Panc1 (cell line): ENCODE measurements around the gene C20orf204. TPM values are rescaled to one million over a fixed set of nuclear protein-coding genes. Genes with fewer than 3 reads are reported as not detected.

Experiments
- ATAC-seq: fragments of 200-7000 bp; cut with Tn5 transposase; 2 replicates; pipeline ENCODE4 v1.9.1; 2020; ENCODE audit warnings: mild to moderate bottlenecking, moderate library complexity
- BruUV-seq: library from RNA; stranded (reverse); fragments of 400-500 nt; replicated peaks from 2 replicates; lab custom pipeline; 2021; lab: Mats Ljungman, UMichigan
- CTCF ChIA-PET: fragments of 300-600 bp; sonication (Branson Sonifier 250); formaldehyde crosslinking; loops from one replicate; lab custom pipeline; 2022; ENCODE audit warnings: antibody characterized with exemption; lab: Charles Lee
- POLR2A ChIA-PET: fragments of 300-600 bp; sonication (Branson Sonifier 250); formaldehyde crosslinking; loops from one replicate; lab custom pipeline; 2022; ENCODE audit warnings: antibody characterized with exemption; lab: Charles Lee
- DNase-seq: peaks from one replicate; pipeline ENCODE4 v3.0.0-alpha.2; 2010; ENCODE audit warnings: low read depth, low spot score
- H3K27ac ChIP-seq: 2 replicates; pipeline ENCODE4 v1.5.1; 2011; ENCODE audit warnings: mild to moderate bottlenecking, low read length, inconsistent platforms
- H3K27me3 ChIP-seq: fragments of 200-500 bp; sonication (Bioruptor generic); 2 replicates; pipeline ENCODE4 v1.6.0; 2014; ENCODE audit warnings: low read length, inconsistent platforms; ENCODE audit not compliant: control insufficient read depth, insufficient read depth
- H3K36me3 ChIP-seq: fragments of 200-500 bp; sonication (Bioruptor generic); 2 replicates; pipeline ENCODE4 v1.5.1; 2014; ENCODE audit warnings: inconsistent platforms, mild to moderate bottlenecking, low read length, moderate library complexity; ENCODE audit not compliant: control insufficient read depth, insufficient read depth
- H3K4me1 ChIP-seq: 2 replicates; pipeline ENCODE4 v1.5.1; 2011; ENCODE audit warnings: inconsistent platforms, mild to moderate bottlenecking, low read length, moderate library complexity; ENCODE audit not compliant: control insufficient read depth, insufficient read depth
- H3K4me3 ChIP-seq, 2 experiments: 2 replicates each; pipeline ENCODE4 v1.5.1; 2011 to 2012; ENCODE audit warnings: low read depth in 2 of 2, low read length in 2 of 2, mild to moderate bottlenecking in 2 of 2, inconsistent platforms in 1 of 2, moderate library complexity in 1 of 2
- H3K9me3 ChIP-seq: fragments of 200-500 bp; sonication (Bioruptor generic); 2 replicates; pipeline ENCODE4 v1.5.1; 2014; ENCODE audit warnings: low read depth, mild to moderate bottlenecking, inconsistent platforms, low read length, moderate library complexity; ENCODE audit not compliant: control insufficient read depth, insufficient read depth
- CTCF ChIP-seq: fragments of 450-650 bp; IDR thresholded peaks from 2 replicates; pipeline ENCODE4 v1.5.1; 2017; ENCODE audit warnings: mild to moderate bottlenecking
- POLR2AphosphoS5 ChIP-seq: IDR thresholded peaks from 2 replicates; pipeline ENCODE4 v1.6.1; 2012; ENCODE audit warnings: mild to moderate bottlenecking, low read depth, low read length, moderate library complexity
- REST ChIP-seq, 2 experiments: IDR thresholded peaks; 2 replicates each; pipeline ENCODE4 v1.6.1; 2011 to 2012; ENCODE audit warnings: low read depth in 2 of 2, control low read depth in 1 of 2, low read length in 1 of 2, mild to moderate bottlenecking in 1 of 2, moderate library complexity in 1 of 2; ENCODE audit not compliant: insufficient read depth in 1 of 2
- SIN3A ChIP-seq: IDR thresholded peaks from 2 replicates; pipeline ENCODE4 v1.6.1; 2012; ENCODE audit warnings: low read depth, mild to moderate bottlenecking, low read length, moderate library complexity, borderline replicate concordance; ENCODE audit not compliant: insufficient read depth
- TCF7L2 ChIP-seq: IDR thresholded peaks from 2 replicates; pipeline ENCODE4 v1.6.1; 2011; ENCODE audit warnings: mild to moderate bottlenecking, low read depth, low read length, inconsistent platforms
- in situ Hi-C: cut with HindIII; loops from 2 replicates; pipeline ENCODE4 v1.10.0; 2016; ENCODE audit warnings: low sequenced_read_pairs, low pct_unique_long_range_greater_than_20kb
- intact Hi-C: fragments of 100-400 bp; cut with micrococcal nuclease; formaldehyde crosslinking; loops from one replicate; pipeline ENCODE4 v1.10.0; 2022; ENCODE audit not compliant: unreplicated experiment
- total RNA-seq: library from RNA; stranded (reverse); gene quantifications from one replicate; pipeline ENCODE4 v1.2.1, GENCODE V29; 2021; ENCODE audit not compliant: unreplicated experiment

The C20orf204 gene
- total RNA-seq, 1 experiment from 2014 or later: 1.9 TPM

- Histone ChIP-seq H3K27ac (no peak overlapping the region), H3K36me3 (no peaks in the 10 kb centered on the region), H3K4me1 (peaks cover 18% of the 10 kb centered on the region), H3K4me3 (no peak overlapping the region), H3K27me3 (no peaks in the 10 kb centered on the region), H3K9me3 (no peaks in the 10 kb centered on the region)
- no peak for DNase-seq
- ChIA-PET POLR2A (no interaction called here), CTCF (no interaction called here)
- ATAC-seq: no peak
- BruUV-seq: no TSS peak
- TF ChIP-seq CTCF: no peak
- no peak for TF ChIP-seq TCF7L2
- no peak for TF ChIP-seq POLR2AphosphoS5
- TF ChIP-seq SIN3A: no peak
- TF ChIP-seq REST (IDR thresholded peaks at IDR 0.05; ENCODE audit: insufficient read depth in 1 of 2, low read depth in 2 of 2, low read length in 1 of 2): no peak
- intact Hi-C loops: no loop called here
- in situ Hi-C loops: no loop called here
These were observed 40.3 kb downstream of the C20orf204 start for GRCh38 chr20:64076061-64076997.

GRCh38 chr20:64077094-64077493 is 41.1 kb downstream of the C20orf204 start:
- ChIA-PET POLR2A (no interaction called here), CTCF (no interaction called here)

More at GRCh38 chr20:64077094-64077493, 41.1 kb downstream of the C20orf204 start:
- no peak overlapping the region for H3K4me3 ChIP-seq
- ATAC-seq (no peak), DNase-seq (no peak)
- TF ChIP-seq CTCF: no peak
- no peaks in the 10 kb centered on the region for H3K9me3 ChIP-seq
- no peaks in the 10 kb centered on the region for H3K36me3 ChIP-seq
- H3K27ac ChIP-seq: no peak overlapping the region
- H3K4me1 ChIP-seq: peaks cover 17% of the 10 kb centered on the region
- BruUV-seq: no TSS peak
- no peaks in the 10 kb centered on the region for H3K27me3 ChIP-seq
- intact Hi-C loops: no loop called here
- in situ Hi-C loops: no loop called here
